HEK293 (cell line): ENCODE measurements around the gene ACADL.

Source experiments
- CTCF ChIA-PET: fragments of 350-600 bp; formaldehyde crosslinking; extraction: SDS; loops from one replicate; lab custom pipeline; 2021; ENCODE audit warnings: antibody characterized with exemption; lab: Yijun Ruan, JAX
- POLR2A ChIA-PET: fragments of 300-600 bp; formaldehyde crosslinking; extraction: SDS; loops from one replicate; lab custom pipeline; 2020; ENCODE audit warnings: antibody characterized with exemption, inconsistent platforms; lab: Yijun Ruan, JAX
- H3K27ac ChIP-seq: fragments of 200-500 bp; sonication (Bioruptor generic); 2 replicates; pipeline ENCODE4 v1.5.1; 2014; ENCODE audit warnings: low read depth, low read length, control low read depth, inconsistent platforms; ENCODE audit errors: extremely low read depth
- H3K36me3 ChIP-seq, 2 experiments: fragments of 200-500 bp in 1 of 2; sonication (Bioruptor generic) in 1 of 2; 1 replicate in 1 of 2; 2 replicates in 1 of 2; pipeline ENCODE4 v1.5.1; 2014 to 2017; ENCODE audit warnings: inconsistent platforms in 2 of 2, low read length in 2 of 2; ENCODE audit not compliant: control insufficient read depth in 2 of 2, insufficient read depth in 1 of 2
- H3K4me1 ChIP-seq: fragments of 200-500 bp; sonication (Bioruptor generic); 2 replicates; pipeline ENCODE4 v1.5.1; 2014; ENCODE audit warnings: mild to moderate bottlenecking, low read length, inconsistent platforms; ENCODE audit not compliant: control insufficient read depth, insufficient read depth
- H3K4me3 ChIP-seq: 2 replicates; pipeline ENCODE4 v1.5.1; 2011; ENCODE audit warnings: low read depth, mild to moderate bottlenecking, control low read depth, low read length, moderate library complexity
- H3K9me3 ChIP-seq: fragments of 200-500 bp; sonication (Bioruptor generic); 2 replicates; pipeline ENCODE4 v1.5.1; 2014; ENCODE audit warnings: low read depth, low read length, inconsistent platforms; ENCODE audit not compliant: control insufficient read depth, insufficient read depth
- BCL11B ChIP-seq: fragments of 450-650 bp; formaldehyde crosslinking; IDR thresholded peaks from 2 replicates; pipeline ENCODE4 v1.5.1; 2016; ENCODE audit warnings: low read depth, missing biosample characterization, missing genetic modification characterization
- HOXA7 ChIP-seq: sonication (generic); formaldehyde crosslinking; IDR thresholded peaks from 2 replicates; pipeline ENCODE4 v1.8.1; 2022; ENCODE audit warnings: missing genetic modification reagents, borderline replicate concordance
- HOXC10 ChIP-seq: sonication (generic); formaldehyde crosslinking; IDR thresholded peaks from 2 replicates; pipeline ENCODE4 v1.8.1; 2023; ENCODE audit warnings: mild to moderate bottlenecking, missing genetic modification reagents
- KLF9 ChIP-seq: fragments of 450-650 bp; formaldehyde crosslinking; IDR thresholded peaks from 2 replicates; pipeline ENCODE4 v1.5.1; 2016; ENCODE audit warnings: missing biosample characterization, missing genetic modification characterization, low read depth
- MYNN ChIP-seq: fragments of 450-650 bp; formaldehyde crosslinking; IDR thresholded peaks from 2 replicates; pipeline ENCODE4 v1.5.1; 2016; ENCODE audit warnings: missing biosample characterization, missing genetic modification characterization, borderline replicate concordance
- PRDM1 ChIP-seq: fragments of 450-650 bp; formaldehyde crosslinking; IDR thresholded peaks from 2 replicates; pipeline ENCODE4; 2016; ENCODE audit warnings: missing biosample characterization, missing genetic modification characterization
- PRDM4 ChIP-seq: fragments of 450-650 bp; formaldehyde crosslinking; IDR thresholded peaks from 2 replicates; pipeline ENCODE4 v1.5.1; 2017; ENCODE audit warnings: missing biosample characterization, missing genetic modification characterization
- SP7 ChIP-seq: fragments of 450-650 bp; formaldehyde crosslinking; IDR thresholded peaks from 2 replicates; pipeline ENCODE4 v1.5.1; 2016; ENCODE audit warnings: missing biosample characterization, missing genetic modification characterization
- ZBTB26 ChIP-seq: fragments of 450-650 bp; formaldehyde crosslinking; optimal IDR thresholded peaks from 2 replicates; pipeline ENCODE3; 2016; ENCODE audit warnings: missing biosample characterization, mild to moderate bottlenecking, missing genetic modification characterization
- ZNF19 ChIP-seq: fragments of 450-650 bp; formaldehyde crosslinking; IDR thresholded peaks from 2 replicates; pipeline ENCODE4; 2016; ENCODE audit warnings: missing biosample characterization, missing genetic modification characterization, low read depth
- ZNF2 ChIP-seq: fragments of 450-650 bp; formaldehyde crosslinking; IDR thresholded peaks from 2 replicates; pipeline ENCODE4 v1.5.1; 2016; ENCODE audit warnings: missing biosample characterization, missing genetic modification characterization
- ZNF266 ChIP-seq: fragments of 450-650 bp; formaldehyde crosslinking; IDR thresholded peaks from 2 replicates; pipeline ENCODE4 v1.5.1; 2016; ENCODE audit warnings: missing biosample characterization, missing genetic modification characterization, low read depth
- ZNF335 ChIP-seq: fragments of 450-650 bp; formaldehyde crosslinking; conservative IDR thresholded peaks from 2 replicates; pipeline ENCODE4 v1.5.1; 2016; ENCODE audit warnings: missing biosample characterization, missing genetic modification characterization
- ZNF341 ChIP-seq: fragments of 450-650 bp; formaldehyde crosslinking; IDR thresholded peaks from 2 replicates; pipeline ENCODE4; 2016; ENCODE audit warnings: low read depth, missing biosample characterization, missing genetic modification characterization
- ZNF350 ChIP-seq: fragments of 450-650 bp; formaldehyde crosslinking; IDR thresholded peaks from 2 replicates; pipeline ENCODE4 v1.5.0; 2017; ENCODE audit warnings: missing biosample characterization, mild to moderate bottlenecking, missing genetic modification characterization
- ZNF398 ChIP-seq: fragments of 450-650 bp; formaldehyde crosslinking; IDR thresholded peaks from 2 replicates; pipeline ENCODE4 v1.5.1; 2017; ENCODE audit warnings: missing biosample characterization, missing genetic modification characterization
- ZNF404 ChIP-seq: fragments of 450-650 bp; formaldehyde crosslinking; IDR thresholded peaks from 2 replicates; pipeline ENCODE4 v1.5.1; 2017; ENCODE audit warnings: missing biosample characterization, missing genetic modification characterization
- ZNF423 ChIP-seq: fragments of 450-650 bp; formaldehyde crosslinking; IDR thresholded peaks from 2 replicates; pipeline ENCODE4 v1.5.1; 2016; ENCODE audit warnings: missing biosample characterization, missing genetic modification characterization
- ZNF530 ChIP-seq: fragments of 450-650 bp; formaldehyde crosslinking; IDR thresholded peaks from 2 replicates; pipeline ENCODE4 v1.5.1; 2016; ENCODE audit warnings: low read depth, missing biosample characterization, missing genetic modification characterization
- ZNF555 ChIP-seq: fragments of 450-650 bp; formaldehyde crosslinking; conservative IDR thresholded peaks from 2 replicates; pipeline ENCODE4 v1.5.1; 2017; ENCODE audit warnings: missing biosample characterization, mild to moderate bottlenecking, missing genetic modification characterization, inconsistent platforms
- ZNF560 ChIP-seq: fragments of 450-650 bp; formaldehyde crosslinking; IDR thresholded peaks from 2 replicates; pipeline ENCODE4 v1.5.1; 2017; ENCODE audit warnings: missing biosample characterization, missing genetic modification characterization, borderline replicate concordance
- ZNF561 ChIP-seq: fragments of 450-650 bp; IDR thresholded peaks from 2 replicates; pipeline ENCODE4 v1.5.1; 2018; ENCODE audit warnings: missing biosample characterization, missing genetic modification characterization, borderline replicate concordance
- ZNF571 ChIP-seq: fragments of 450-650 bp; formaldehyde crosslinking; IDR thresholded peaks from 2 replicates; pipeline ENCODE4 v1.5.0; 2017; ENCODE audit warnings: missing biosample characterization, missing genetic modification characterization
- ZNF664 ChIP-seq: fragments of 450-650 bp; formaldehyde crosslinking; IDR thresholded peaks from 2 replicates; pipeline ENCODE4 v1.5.1; 2016; ENCODE audit warnings: missing biosample characterization, missing genetic modification characterization
- ZNF707 ChIP-seq: fragments of 450-650 bp; formaldehyde crosslinking; IDR thresholded peaks from 2 replicates; pipeline ENCODE4 v1.5.1; 2016; ENCODE audit warnings: missing biosample characterization, missing genetic modification characterization
- ZNF843 ChIP-seq: fragments of 450-650 bp; formaldehyde crosslinking; IDR thresholded peaks from 2 replicates; pipeline ENCODE4 v1.5.1; 2016; ENCODE audit warnings: missing biosample characterization, missing genetic modification characterization

Gene ACADL

GRCh38 chr2:210170446-210171303 is 54.6 kb downstream of the ACADL start (continued):
- no peak for TF ChIP-seq ZNF266
- TF ChIP-seq MYNN (tag by site-specific recombination) = no peak
- no peak for TF ChIP-seq PRDM1 (tag by site-specific recombination)
- TF ChIP-seq ZNF571 (tag by site-specific recombination) = no peak
- TF ChIP-seq ZNF555 = no peak
- TF ChIP-seq ZNF19 (tag by site-specific recombination) = no peak
- TF ChIP-seq ZNF398 (tag by site-specific recombination) = peak; percentile 65
- TF ChIP-seq PRDM4 (tag by site-specific recombination) = peak; percentile 52; the same call in 1 of the 2 replicates
- TF ChIP-seq KLF9 (tag by site-specific recombination) = peak; percentile 73
- peak; percentile 55 for TF ChIP-seq ZBTB26 (tag by site-specific recombination)
- TF ChIP-seq ZNF530 = 0 out of 2 replicates have a peak, but pooled peaks have one; percentile 71
- peak; percentile 83 for TF ChIP-seq BCL11B (tag by site-specific recombination)
- peak; percentile 92 for TF ChIP-seq ZNF335
- 0 out of 2 replicates have a peak, but pooled peaks have one; percentile 16 for TF ChIP-seq ZNF561
- TF ChIP-seq ZNF707 (tag by site-specific recombination) = no peak
- TF ChIP-seq, all 188 proteins: peak for 28

- peaks cover 21% of the 10 kb centered on the region; the same call in 1 of the 2 replicates for H3K4me1 ChIP-seq
- peak overlapping the region; percentile 51 for H3K4me3 ChIP-seq
- peak overlapping the region; percentile 96 for H3K27ac ChIP-seq
- TF ChIP-seq HOXC10 (no peak), ZNF398 (tag by site-specific recombination) (no peak), ZNF664 (no peak), ZNF2 (tag by site-specific recombination) (0 out of 2 replicates have a peak, but pooled peaks have one; percentile 52), ZNF423 (tag by site-specific recombination) (no peak), SP7 (tag by site-specific recombination) (no peak), ZNF404 (no peak), HOXA7 (no peak), ZNF560 (tag by site-specific recombination) (no peak), ZNF341 (tag by site-specific recombination) (peak; percentile 10), ZNF843 (tag by site-specific recombination) (no peak), ZNF350 (tag by site-specific recombination) (no peak)
- no peaks in the 10 kb centered on the region for H3K36me3 ChIP-seq
- POLR2A ChIA-PET = no interaction called here
- CTCF ChIA-PET = no interaction called here
- no peaks in the 10 kb centered on the region for H3K9me3 ChIP-seq
Measured at GRCh38 chr2:210170196-210170445, 55.1 kb downstream of the ACADL start.
